SK-N-SH treated with all-trans-retinoic acid at 6 μM for 48 hours (cell line): ENCODE data around the gene HELZ2.

Experiments used
- ATAC-seq: fragments of 200-7000 bp; cut with Tn5 transposase; 3 replicates; pipeline ENCODE4 v1.9.1; 2020; ENCODE audit warnings: mild to moderate bottlenecking, moderate library complexity
- ARNTL ChIP-seq: fragments of 450-650 bp; formaldehyde crosslinking; IDR thresholded peaks from 2 replicates; pipeline ENCODE4 v1.5.0; 2020; ENCODE audit warnings: low read depth, mild to moderate bottlenecking, moderate library complexity, borderline replicate concordance
- BACH2 ChIP-seq: fragments of 250-450 bp; sonication (Bioruptor Pico); IDR thresholded peaks from 2 replicates; pipeline ENCODE4 v1.9.0; 2021; ENCODE audit warnings: mild to moderate bottlenecking, borderline replicate concordance
- CSDC2 ChIP-seq: fragments of 250-450 bp; sonication (Bioruptor Pico); IDR thresholded peaks from 2 replicates; pipeline ENCODE4 v1.5.0; 2020; ENCODE audit warnings: mild to moderate bottlenecking, moderate library complexity
- ESRRG ChIP-seq: fragments of 250-450 bp; sonication (Bioruptor Pico); IDR thresholded peaks from 2 replicates; pipeline ENCODE4 v1.6.1; 2021; ENCODE audit warnings: mild to moderate bottlenecking
- GLIS3 ChIP-seq: fragments of 250-450 bp; sonication (Bioruptor Pico); IDR thresholded peaks from 2 replicates; pipeline ENCODE4 v1.5.0; 2020; ENCODE audit warnings: mild to moderate bottlenecking, moderate library complexity
- ISL1 ChIP-seq: fragments of 250-450 bp; sonication (Bioruptor Pico); IDR thresholded peaks from 2 replicates; pipeline ENCODE4 v2.1.2; 2022; ENCODE audit warnings: mild to moderate bottlenecking, moderate library complexity
- OSR1 ChIP-seq: fragments of 250-450 bp; sonication (Bioruptor Pico); IDR thresholded peaks from 2 replicates; pipeline ENCODE4 v1.8.0; 2022; ENCODE audit warnings: moderate library complexity, mild to moderate bottlenecking, inconsistent platforms
- PPARA ChIP-seq: fragments of 250-450 bp; sonication (Bioruptor Pico); IDR thresholded peaks from 2 replicates; pipeline ENCODE4 v1.5.0; 2020; ENCODE audit warnings: mild to moderate bottlenecking, borderline replicate concordance
- RARB ChIP-seq: fragments of 250-450 bp; sonication (Bioruptor Pico); IDR thresholded peaks from 2 replicates; pipeline ENCODE4 v1.8.0; 2021; ENCODE audit warnings: mild to moderate bottlenecking, moderate library complexity
- SNAI2 ChIP-seq: fragments of 250-450 bp; sonication (Bioruptor Pico); IDR thresholded peaks from 2 replicates; pipeline ENCODE4 v1.5.0; 2020; ENCODE audit warnings: mild to moderate bottlenecking, moderate library complexity
- TCF4 ChIP-seq: fragments of 250-450 bp; sonication (Bioruptor Pico); IDR thresholded peaks from 2 replicates; pipeline ENCODE4 v1.8.0; 2021; ENCODE audit warnings: mild to moderate bottlenecking, moderate library complexity, borderline replicate concordance
- TOX ChIP-seq: fragments of 250-450 bp; sonication (Bioruptor Pico); IDR thresholded peaks from 2 replicates; pipeline ENCODE4 v1.8.0; 2021; ENCODE audit warnings: mild to moderate bottlenecking, moderate library complexity, borderline replicate concordance
- ZC3H10 ChIP-seq: fragments of 250-450 bp; sonication (Bioruptor Pico); IDR thresholded peaks from 2 replicates; pipeline ENCODE4 v1.5.1; 2021; ENCODE audit warnings: mild to moderate bottlenecking, moderate library complexity
- ZFP30 ChIP-seq: fragments of 450-650 bp; formaldehyde crosslinking; IDR thresholded peaks from 2 replicates; pipeline ENCODE4 v1.5.0; 2022; ENCODE audit warnings: mild to moderate bottlenecking, moderate library complexity
- ZNF565 ChIP-seq: fragments of 450-650 bp; formaldehyde crosslinking; conservative IDR thresholded peaks from 2 replicates; pipeline ENCODE4 v1.5.0; 2020; ENCODE audit warnings: low read depth, mild to moderate bottlenecking, moderate library complexity
- ZNF70 ChIP-seq: fragments of 450-650 bp; formaldehyde crosslinking; IDR thresholded peaks from 2 replicates; pipeline ENCODE4 v1.5.0; 2020; ENCODE audit warnings: mild to moderate bottlenecking, moderate library complexity
- ZNF8 ChIP-seq: fragments of 450-650 bp; formaldehyde crosslinking; IDR thresholded peaks from 2 replicates; pipeline ENCODE4 v1.5.0; 2020; ENCODE audit warnings: mild to moderate bottlenecking, moderate library complexity
- TF ChIP-seq, protein P1 (sequence below): fragments of 250-450 bp; sonication (Bioruptor Pico); IDR thresholded peaks from 2 replicates; pipeline ENCODE4 v1.5.1; 2020; ENCODE audit warnings: low read depth, mild to moderate bottlenecking, moderate library complexity
- TF ChIP-seq, protein P2 (sequence below): fragments of 250-450 bp; sonication (Bioruptor Pico); IDR thresholded peaks from 2 replicates; pipeline ENCODE4 v1.8.0; 2021; ENCODE audit warnings: low read depth, mild to moderate bottlenecking, moderate library complexity, borderline replicate concordance
- TF ChIP-seq, protein P3 (sequence below): fragments of 250-450 bp; sonication (Bioruptor Pico); IDR thresholded peaks from 2 replicates; pipeline ENCODE4 v1.5.1; 2021; ENCODE audit warnings: mild to moderate bottlenecking, moderate library complexity
- TF ChIP-seq, protein P4 (sequence below): fragments of 250-450 bp; sonication (Bioruptor Pico); IDR thresholded peaks from 2 replicates; pipeline ENCODE4 v1.5.0; 2020; ENCODE audit warnings: mild to moderate bottlenecking, moderate library complexity

The HELZ2 gene

DNA sequence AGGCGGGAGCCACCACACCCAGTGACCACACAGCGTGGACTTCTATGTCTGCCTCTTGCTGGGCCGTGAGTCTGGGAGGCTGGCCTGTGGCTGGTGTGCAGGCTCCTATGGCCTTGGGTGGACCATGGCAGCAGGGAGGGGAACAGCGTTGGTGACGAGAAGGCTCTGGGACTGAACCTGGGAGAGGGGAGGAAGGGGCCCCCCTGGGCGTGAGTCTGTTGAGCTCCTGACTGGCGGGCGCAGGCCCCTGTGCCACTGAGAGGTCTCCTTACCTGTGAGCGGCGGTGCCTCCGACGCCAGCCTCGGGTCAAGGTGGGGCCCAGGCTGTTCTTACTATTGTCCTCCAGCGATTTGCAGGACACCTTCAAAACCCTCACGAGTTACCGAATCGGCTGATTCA, 12.8 kb upstream of the HELZ2 start:
- ATAC-seq = no peak
- TF ChIP-seq TCF4 = no peak
- no peak for TF ChIP-seq ARNTL (CRISPR knock-in tag)
- TF ChIP-seq BACH2 (CRISPR knock-in tag) = no peak
- TF ChIP-seq, protein P1, sequence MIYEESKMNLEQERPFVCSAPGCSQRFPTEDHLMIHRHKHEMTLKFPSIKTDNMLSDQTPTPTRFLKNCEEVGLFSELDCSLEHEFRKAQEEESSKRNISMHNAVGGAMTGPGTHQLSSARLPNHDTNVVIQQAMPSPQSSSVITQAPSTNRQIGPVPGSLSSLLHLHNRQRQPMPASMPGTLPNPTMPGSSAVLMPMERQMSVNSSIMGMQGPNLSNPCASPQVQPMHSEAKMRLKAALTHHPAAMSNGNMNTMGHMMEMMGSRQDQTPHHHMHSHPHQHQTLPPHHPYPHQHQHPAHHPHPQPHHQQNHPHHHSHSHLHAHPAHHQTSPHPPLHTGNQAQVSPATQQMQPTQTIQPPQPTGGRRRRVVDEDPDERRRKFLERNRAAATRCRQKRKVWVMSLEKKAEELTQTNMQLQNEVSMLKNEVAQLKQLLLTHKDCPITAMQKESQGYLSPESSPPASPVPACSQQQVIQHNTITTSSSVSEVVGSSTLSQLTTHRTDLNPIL (CRISPR knock-in tag) = no peak
- TF ChIP-seq ESRRG (CRISPR knock-in tag) = no peak
- no peak for TF ChIP-seq SNAI2 (CRISPR knock-in tag)
- TF ChIP-seq, protein P2, sequence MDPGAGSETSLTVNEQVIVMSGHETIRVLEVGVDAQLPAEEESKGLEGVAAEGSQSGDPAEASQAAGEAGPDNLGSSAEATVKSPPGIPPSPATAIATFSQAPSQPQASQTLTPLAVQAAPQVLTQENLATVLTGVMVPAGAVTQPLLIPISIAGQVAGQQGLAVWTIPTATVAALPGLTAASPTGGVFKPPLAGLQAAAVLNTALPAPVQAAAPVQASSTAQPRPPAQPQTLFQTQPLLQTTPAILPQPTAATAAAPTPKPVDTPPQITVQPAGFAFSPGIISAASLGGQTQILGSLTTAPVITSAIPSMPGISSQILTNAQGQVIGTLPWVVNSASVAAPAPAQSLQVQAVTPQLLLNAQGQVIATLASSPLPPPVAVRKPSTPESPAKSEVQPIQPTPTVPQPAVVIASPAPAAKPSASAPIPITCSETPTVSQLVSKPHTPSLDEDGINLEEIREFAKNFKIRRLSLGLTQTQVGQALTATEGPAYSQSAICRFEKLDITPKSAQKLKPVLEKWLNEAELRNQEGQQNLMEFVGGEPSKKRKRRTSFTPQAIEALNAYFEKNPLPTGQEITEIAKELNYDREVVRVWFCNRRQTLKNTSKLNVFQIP (CRISPR knock-in tag) = no peak
- TF ChIP-seq GLIS3 = no peak
- no peak for TF ChIP-seq ZNF70 (CRISPR knock-in tag)
- TF ChIP-seq OSR1 (CRISPR knock-in tag) = no peak
- no peak for TF ChIP-seq ISL1 (CRISPR knock-in tag)
- TF ChIP-seq PPARA (CRISPR knock-in tag) = no peak
- TF ChIP-seq ZNF8 (CRISPR knock-in tag) = no peak
- TF ChIP-seq, protein P3, sequence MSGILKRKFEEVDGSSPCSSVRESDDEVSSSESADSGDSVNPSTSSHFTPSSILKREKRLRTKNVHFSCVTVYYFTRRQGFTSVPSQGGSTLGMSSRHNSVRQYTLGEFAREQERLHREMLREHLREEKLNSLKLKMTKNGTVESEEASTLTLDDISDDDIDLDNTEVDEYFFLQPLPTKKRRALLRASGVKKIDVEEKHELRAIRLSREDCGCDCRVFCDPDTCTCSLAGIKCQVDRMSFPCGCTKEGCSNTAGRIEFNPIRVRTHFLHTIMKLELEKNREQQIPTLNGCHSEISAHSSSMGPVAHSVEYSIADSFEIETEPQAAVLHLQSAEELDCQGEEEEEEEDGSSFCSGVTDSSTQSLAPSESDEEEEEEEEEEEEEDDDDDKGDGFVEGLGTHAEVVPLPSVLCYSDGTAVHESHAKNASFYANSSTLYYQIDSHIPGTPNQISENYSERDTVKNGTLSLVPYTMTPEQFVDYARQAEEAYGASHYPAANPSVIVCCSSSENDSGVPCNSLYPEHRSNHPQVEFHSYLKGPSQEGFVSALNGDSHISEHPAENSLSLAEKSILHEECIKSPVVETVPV (CRISPR knock-in tag) = no peak
- TF ChIP-seq ZC3H10 (CRISPR knock-in tag) = no peak
- no peak for TF ChIP-seq RARB
- TF ChIP-seq ZNF565 (CRISPR knock-in tag) = no peak
- no peak for TF ChIP-seq ZFP30 (CRISPR knock-in tag)
- no peak for TF ChIP-seq CSDC2 (CRISPR knock-in tag)

DNA sequence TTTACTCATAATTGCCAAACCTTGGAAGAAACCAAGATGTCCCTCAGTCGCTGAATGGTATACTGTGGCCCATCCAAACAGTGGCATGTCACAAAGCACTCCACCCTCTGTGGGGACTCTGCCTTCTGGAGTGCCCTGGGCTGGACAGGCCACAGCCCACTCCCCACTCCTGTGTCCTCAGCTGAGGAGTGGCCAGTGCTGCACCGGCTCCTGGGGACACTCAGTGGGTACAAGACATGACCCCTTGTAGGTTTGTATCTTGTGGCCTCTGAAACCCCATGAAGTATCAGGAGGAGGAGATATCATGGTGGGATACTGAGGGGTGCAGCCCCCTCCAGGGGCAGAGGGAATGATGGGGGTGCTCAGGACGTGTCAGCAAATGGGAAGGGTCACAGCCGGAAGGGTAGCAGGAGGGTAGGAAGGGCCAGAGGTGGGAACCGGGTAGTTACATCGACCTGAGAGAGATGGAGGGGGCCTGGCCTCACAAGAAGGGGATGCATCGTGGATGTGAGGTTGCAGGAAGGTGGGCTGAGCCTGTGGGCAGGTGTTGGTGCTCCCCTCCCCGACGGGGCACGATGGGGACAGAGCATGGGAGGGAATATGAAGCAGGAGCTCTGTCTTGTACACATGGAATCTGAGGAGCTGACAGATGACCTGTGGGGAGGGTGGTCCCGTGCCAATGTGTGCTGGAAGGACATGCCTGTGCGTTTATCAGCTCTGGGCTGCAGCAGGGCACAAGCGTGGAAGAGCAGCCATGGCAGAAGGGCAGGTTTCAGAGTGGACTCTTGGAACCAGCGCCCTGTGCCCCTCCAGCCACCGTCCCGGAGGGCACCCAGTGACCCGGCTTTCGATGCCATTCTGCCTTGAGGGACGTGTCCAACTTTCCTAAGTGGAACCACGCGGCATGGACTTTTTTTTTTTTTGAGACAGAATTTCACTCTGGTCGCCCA, 11.9 kb upstream of the HELZ2 start:
- TF ChIP-seq OSR1 (CRISPR knock-in tag) (no peak), TOX (CRISPR knock-in tag) (no peak), ZNF8 (CRISPR knock-in tag) (no peak), PPARA (CRISPR knock-in tag) (no peak), ZC3H10 (CRISPR knock-in tag) (no peak), ESRRG (CRISPR knock-in tag) (no peak), RARB (no peak)
- TF ChIP-seq, protein P1 (CRISPR knock-in tag) = no peak
- TF ChIP-seq, protein P4, sequence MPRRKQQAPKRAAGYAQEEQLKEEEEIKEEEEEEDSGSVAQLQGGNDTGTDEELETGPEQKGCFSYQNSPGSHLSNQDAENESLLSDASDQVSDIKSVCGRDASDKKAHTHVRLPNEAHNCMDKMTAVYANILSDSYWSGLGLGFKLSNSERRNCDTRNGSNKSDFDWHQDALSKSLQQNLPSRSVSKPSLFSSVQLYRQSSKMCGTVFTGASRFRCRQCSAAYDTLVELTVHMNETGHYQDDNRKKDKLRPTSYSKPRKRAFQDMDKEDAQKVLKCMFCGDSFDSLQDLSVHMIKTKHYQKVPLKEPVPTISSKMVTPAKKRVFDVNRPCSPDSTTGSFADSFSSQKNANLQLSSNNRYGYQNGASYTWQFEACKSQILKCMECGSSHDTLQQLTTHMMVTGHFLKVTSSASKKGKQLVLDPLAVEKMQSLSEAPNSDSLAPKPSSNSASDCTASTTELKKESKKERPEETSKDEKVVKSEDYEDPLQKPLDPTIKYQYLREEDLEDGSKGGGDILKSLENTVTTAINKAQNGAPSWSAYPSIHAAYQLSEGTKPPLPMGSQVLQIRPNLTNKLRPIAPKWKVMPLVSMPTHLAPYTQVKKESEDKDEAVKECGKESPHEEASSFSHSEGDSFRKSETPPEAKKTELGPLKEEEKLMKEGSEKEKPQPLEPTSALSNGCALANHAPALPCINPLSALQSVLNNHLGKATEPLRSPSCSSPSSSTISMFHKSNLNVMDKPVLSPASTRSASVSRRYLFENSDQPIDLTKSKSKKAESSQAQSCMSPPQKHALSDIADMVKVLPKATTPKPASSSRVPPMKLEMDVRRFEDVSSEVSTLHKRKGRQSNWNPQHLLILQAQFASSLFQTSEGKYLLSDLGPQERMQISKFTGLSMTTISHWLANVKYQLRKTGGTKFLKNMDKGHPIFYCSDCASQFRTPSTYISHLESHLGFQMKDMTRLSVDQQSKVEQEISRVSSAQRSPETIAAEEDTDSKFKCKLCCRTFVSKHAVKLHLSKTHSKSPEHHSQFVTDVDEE (CRISPR knock-in tag) = no peak
- ATAC-seq = no peak
